GM20431 (cell line): ENCODE data around the gene IL15RA.
"Not testable (repeated sequence)": the region's sequence is repeated elsewhere in the genome, so short reads cannot be mapped to it uniquely, and the experiment has no call there.

Experiments
- in situ Hi-C: fragments of 300-500 bp; cut with MseI, MboI; formaldehyde crosslinking; loops from one replicate; pipeline ENCODE4 v1.15.0; 2020; ENCODE audit warnings: low sequenced_read_pairs; ENCODE audit not compliant: unreplicated experiment

The IL15RA gene

GRCh38 chr10:5971886-5972285 is 5.5 kb downstream of the IL15RA start:
- in situ Hi-C loops: no loop called here

GRCh38 chr10:5971315-5971832 is 6.0 kb downstream of the IL15RA start:
- in situ Hi-C loops: no loop called here

- in situ Hi-C loops: no loop called here
These were observed 6.8 kb downstream of the IL15RA start for GRCh38 chr10:5970527-5970926.

- in situ Hi-C loops: no loop called here
These were observed 7.3 kb downstream of the IL15RA start for GRCh38 chr10:5970066-5970465.

- in situ Hi-C loops: no loop called here
These were observed 8.5 kb downstream of the IL15RA start for GRCh38 chr10:5968681-5969453.

GRCh38 chr10:5968037-5968680 is 9.2 kb downstream of the IL15RA start:
- in situ Hi-C loops: no loop called here

GRCh38 chr10:5965266-5965665 is 12.1 kb downstream of the IL15RA start:
- in situ Hi-C loops: no loop called here

- in situ Hi-C loops: no loop called here
These were observed 12.6 kb downstream of the IL15RA start for GRCh38 chr10:5964736-5965135.

- in situ Hi-C loops: no loop called here
These were observed 13.8 kb downstream of the IL15RA start for GRCh38 chr10:5963591-5963990.

GRCh38 chr10:5963071-5963470 is 14.3 kb downstream of the IL15RA start:
- in situ Hi-C loops: no loop called here

GRCh38 chr10:5962358-5962940 is 14.9 kb downstream of the IL15RA start:
- in situ Hi-C loops: not testable (repeated sequence)

GRCh38 chr10:5961405-5962100 is 15.8 kb downstream of the IL15RA start:
- in situ Hi-C loops: no loop called here

- in situ Hi-C loops: not testable (repeated sequence)
These were observed 16.4 kb downstream of the IL15RA start for GRCh38 chr10:5960973-5961275.

GRCh38 chr10:5960070-5960972 is 17.0 kb downstream of the IL15RA start:
- in situ Hi-C loops: no loop called here

GRCh38 chr10:5959581-5960069 is 17.7 kb downstream of the IL15RA start:
- in situ Hi-C loops: no loop called here

GRCh38 chr10:5959142-5959541 is 18.2 kb downstream of the IL15RA start:
- in situ Hi-C loops: no loop called here

- in situ Hi-C loops: no loop called here
These were observed 18.7 kb downstream of the IL15RA start for GRCh38 chr10:5958675-5959074.

- in situ Hi-C loops: no loop called here
These were observed 19.3 kb downstream of the IL15RA start for GRCh38 chr10:5958077-5958476.

- in situ Hi-C loops: no loop called here
These were observed 21.0 kb downstream of the IL15RA start for GRCh38 chr10:5956146-5956936.
